Measurements from ENCODE around the gene LDHAL6B.

Gene LDHAL6B

DNA sequence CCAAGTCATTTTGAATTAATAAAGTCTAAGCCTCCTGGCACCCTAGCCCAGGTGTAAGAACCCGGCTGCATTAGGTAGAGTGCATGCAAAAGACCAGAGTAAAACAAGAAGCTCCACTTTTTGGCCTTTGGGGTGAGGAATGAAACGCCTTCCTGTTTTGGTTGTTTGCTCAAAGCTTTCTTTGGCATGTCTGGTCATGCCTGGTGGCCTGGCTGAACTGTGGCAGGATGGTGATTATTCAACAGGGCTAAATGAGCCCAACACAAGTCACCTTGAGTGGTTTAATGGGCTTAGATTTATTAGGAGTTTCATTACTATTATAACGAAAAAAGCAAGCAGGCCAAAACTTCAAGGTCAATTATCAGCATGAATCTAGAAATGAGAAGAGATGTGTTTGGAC is 40.9 kb upstream of the LDHAL6B start:
- TF ChIP-seq, protein P1, sequence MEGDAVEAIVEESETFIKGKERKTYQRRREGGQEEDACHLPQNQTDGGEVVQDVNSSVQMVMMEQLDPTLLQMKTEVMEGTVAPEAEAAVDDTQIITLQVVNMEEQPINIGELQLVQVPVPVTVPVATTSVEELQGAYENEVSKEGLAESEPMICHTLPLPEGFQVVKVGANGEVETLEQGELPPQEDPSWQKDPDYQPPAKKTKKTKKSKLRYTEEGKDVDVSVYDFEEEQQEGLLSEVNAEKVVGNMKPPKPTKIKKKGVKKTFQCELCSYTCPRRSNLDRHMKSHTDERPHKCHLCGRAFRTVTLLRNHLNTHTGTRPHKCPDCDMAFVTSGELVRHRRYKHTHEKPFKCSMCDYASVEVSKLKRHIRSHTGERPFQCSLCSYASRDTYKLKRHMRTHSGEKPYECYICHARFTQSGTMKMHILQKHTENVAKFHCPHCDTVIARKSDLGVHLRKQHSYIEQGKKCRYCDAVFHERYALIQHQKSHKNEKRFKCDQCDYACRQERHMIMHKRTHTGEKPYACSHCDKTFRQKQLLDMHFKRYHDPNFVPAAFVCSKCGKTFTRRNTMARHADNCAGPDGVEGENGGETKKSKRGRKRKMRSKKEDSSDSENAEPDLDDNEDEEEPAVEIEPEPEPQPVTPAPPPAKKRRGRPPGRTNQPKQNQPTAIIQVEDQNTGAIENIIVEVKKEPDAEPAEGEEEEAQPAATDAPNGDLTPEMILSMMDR (conservative IDR thresholded peaks at IDR 0.05; ENCODE audit: low read depth, low read length), result no peak
- DNase-seq (ENCODE audit: low read depth), result no peak
- no peak overlapping the region for H3K4me3 ChIP-seq (ENCODE audit: low read length)

DNA sequence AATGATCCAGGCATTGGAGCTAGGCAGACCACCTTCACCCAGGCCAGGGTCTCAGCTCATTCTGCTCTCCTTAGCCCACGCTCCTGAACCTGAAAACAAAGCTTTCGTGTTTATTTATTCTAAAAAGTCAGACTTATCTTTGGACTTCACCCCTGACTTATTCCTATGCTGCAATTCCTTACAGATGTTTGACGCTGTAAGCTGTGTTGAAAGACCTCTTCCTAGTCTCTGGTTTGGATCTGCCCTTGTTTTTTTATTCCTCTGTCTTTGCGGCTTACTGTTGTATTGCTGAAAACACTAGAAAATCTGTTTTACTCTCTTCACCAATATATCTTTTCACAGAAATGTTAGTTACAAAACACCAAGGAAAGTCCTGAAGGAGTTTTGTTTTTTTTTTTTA is 40.5 kb upstream of the LDHAL6B start:
- TF ChIP-seq, protein P1 (conservative IDR thresholded peaks at IDR 0.05; ENCODE audit: low read depth, low read length), result no peak
- DNase-seq (ENCODE audit: low read depth), result no peak
- no peak overlapping the region for H3K4me3 ChIP-seq (ENCODE audit: low read length)

DNA sequence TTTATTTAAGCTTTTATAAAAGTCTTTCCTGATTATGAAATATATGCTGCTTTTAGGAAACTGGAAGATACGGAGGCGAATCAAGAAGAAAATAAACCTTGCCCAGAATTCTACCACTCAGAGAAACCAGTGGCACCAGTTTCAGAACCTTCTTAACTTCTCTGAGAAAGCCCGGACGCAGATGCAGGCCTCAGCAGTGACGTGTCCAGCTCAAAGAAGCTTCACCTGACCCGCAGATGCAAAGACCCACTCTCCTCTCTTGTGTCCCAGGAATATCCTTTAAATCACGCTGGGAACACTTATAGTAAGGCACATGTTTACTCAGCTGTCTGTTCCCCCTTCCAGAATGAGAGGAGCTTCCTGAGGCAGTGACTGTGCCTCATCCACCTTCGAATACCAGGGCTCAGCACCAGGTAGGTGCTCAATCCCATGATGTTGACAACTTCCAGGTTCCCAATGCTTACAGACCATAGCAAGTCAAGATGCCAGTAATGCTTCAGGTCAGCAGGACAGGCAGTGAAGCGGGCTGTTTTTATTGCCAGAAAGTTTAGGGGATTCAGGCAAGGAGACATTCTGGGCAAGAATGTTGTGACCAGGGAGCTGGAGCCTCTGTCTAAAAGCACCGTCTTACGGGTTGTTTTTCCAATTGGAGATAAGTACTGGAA is 39.9 kb upstream of the LDHAL6B start:
- TF ChIP-seq, protein P1 (conservative IDR thresholded peaks at IDR 0.05; ENCODE audit: low read depth, low read length), result no peak
- no peak for DNase-seq (ENCODE audit: low read depth)
- H3K4me3 ChIP-seq (ENCODE audit: low read length), result no peak overlapping the region

DNA sequence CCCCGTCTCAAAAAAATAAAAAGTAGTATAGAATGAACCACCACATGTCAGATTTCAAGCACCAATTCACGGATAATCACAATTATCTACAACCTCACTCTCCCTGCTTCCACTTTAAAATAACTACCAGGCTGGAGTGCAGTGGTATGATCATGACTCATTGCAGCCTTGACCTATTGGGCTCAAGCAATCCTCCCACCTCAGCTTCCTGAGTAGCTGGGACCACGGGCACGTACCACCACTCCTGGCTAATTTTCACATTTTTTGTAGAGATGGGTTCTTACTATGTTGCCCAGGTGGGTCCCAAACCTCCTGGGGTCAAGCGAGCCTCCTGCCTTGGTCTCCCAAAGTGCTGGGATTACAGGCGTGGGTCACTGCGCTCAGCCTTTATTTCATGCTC is 38.1 kb upstream of the LDHAL6B start:
- peak; percentile 59 for DNase-seq (ENCODE audit: low read depth)
- TF ChIP-seq, protein P1 (conservative IDR thresholded peaks at IDR 0.05; ENCODE audit: low read depth, low read length), result no peak
- no peak overlapping the region for H3K4me3 ChIP-seq (ENCODE audit: low read length)

DNA sequence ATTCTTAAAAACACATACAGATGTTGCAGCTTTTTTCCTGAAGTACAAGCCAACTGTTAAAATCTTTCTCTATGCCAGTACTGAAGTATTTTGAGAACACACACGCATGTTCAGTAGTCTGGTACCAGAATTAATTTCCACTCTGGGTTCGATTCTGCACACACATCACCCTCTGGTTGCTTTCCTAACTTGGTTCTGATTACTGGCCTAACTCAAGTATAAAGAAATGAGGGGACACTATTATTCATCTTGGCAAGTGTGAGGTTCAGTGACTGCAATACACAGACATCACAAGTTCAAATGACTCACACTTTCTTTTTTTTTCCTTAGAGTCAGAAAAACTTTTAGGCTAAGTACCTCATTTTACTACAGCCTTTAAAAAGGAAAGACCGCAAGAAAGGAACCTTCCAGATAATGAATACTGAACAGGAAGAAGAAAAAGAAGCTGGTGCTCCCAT is 37.4 kb upstream of the LDHAL6B start:
- peak; percentile 82 for DNase-seq (ENCODE audit: low read depth)
- no peak overlapping the region for H3K4me3 ChIP-seq (ENCODE audit: low read length)
- TF ChIP-seq, protein P1 (conservative IDR thresholded peaks at IDR 0.05; ENCODE audit: low read depth, low read length), result no peak

DNA sequence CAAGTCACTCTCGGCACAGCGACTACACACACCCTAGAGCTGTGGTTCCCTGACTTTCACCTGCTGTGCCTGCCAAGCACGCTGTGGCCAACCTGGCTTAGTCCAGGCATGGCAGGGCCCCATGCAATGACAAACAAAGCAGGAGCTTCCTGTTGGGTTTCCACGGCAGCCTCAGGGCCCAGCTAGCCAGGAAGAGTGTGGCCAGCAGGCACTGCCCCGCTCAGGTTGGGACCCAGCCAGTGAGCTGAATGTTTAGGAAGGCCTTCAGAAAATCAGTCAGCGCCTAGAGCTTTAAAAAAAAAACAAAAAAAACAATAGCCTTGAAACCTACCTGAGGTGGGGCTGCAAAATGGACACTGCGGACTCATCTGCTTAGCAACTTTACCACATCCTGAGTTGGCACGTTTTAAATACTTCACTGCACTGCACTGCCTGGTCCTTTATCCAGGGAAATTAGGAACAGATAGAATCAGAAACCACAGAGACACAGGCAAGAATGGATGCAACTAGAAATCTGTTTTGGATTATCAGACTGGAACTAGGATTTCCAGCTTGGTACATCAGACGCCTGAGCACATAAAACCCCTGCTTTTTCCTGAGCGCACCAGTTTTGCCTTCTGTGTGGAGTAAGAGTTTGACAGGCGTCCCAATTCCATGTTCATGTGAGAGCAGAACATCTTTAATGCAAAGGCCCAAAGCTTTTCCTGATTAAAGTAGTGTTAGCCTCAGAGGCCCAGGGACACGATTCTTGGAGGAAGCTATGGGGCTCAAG is 36.2 kb upstream of the LDHAL6B start:
- TF ChIP-seq, protein P1 (conservative IDR thresholded peaks at IDR 0.05; ENCODE audit: low read depth, low read length), result no peak
- no peak for DNase-seq (ENCODE audit: low read depth)
- no peak overlapping the region for H3K4me3 ChIP-seq (ENCODE audit: low read length)

DNA sequence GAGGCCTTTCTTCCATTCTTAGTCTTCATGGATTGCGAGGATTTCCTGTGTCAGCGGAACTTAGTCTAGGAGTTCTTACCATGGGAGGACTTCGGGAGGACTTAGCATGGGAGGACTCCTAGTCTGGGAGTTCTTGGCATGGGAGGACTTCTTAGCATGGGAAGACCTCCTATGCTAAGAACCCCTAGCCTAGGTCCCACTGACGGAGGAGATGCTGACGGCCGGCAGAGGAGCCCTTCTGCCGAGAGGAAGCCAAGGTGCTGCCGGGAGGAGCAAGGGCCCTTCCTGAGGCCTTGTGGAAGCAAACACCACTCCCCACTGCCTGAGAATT is 35.6 kb upstream of the LDHAL6B start:
- no peak overlapping the region for H3K4me3 ChIP-seq (ENCODE audit: low read length)
- TF ChIP-seq, protein P1 (conservative IDR thresholded peaks at IDR 0.05; ENCODE audit: low read depth, low read length), result no peak
- DNase-seq (ENCODE audit: low read depth), result no peak

All from retinal pigment epithelial cell (primary cell).